AG09309 (cell line): ENCODE data around the gene KCNK3.

Experiments
- DNase-seq: peaks from one replicate; pipeline ENCODE4 v3.0.0-alpha.2; 2010; ENCODE audit warnings: low read depth
- H3K4me3 ChIP-seq: 2 replicates; pipeline ENCODE4 v1.5.1; 2011; ENCODE audit warnings: mild to moderate bottlenecking, low read depth, low read length, moderate library complexity; ENCODE audit not compliant: control insufficient read depth
- CTCF ChIP-seq: IDR thresholded peaks from 2 replicates; pipeline ENCODE4 v1.5.1; 2011; ENCODE audit warnings: mild to moderate bottlenecking, low read depth, low read length, inconsistent platforms; ENCODE audit not compliant: insufficient read depth, control insufficient read depth; ENCODE audit errors: missing control alignments

The KCNK3 gene

DNA sequence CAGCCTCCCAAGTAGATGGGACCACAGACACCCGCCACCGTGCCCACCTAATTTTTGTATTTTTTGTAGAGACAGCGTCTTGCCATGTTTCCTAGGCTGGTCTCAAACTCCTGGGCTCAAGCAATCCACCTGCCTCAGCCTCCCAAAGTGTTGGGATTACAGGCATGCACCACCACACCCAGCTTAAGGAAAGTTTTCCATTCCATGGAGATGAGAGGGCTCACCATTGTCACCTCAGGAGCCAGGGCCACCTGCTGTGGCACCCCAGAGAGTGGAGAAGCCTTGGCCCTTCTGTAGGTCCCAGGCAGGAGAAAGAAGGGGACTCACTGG lies 76.2 kb downstream of the KCNK3 start:
- H3K4me3 ChIP-seq, result no peak overlapping the region
- TF ChIP-seq CTCF, result no peak
- no peak for DNase-seq

DNA sequence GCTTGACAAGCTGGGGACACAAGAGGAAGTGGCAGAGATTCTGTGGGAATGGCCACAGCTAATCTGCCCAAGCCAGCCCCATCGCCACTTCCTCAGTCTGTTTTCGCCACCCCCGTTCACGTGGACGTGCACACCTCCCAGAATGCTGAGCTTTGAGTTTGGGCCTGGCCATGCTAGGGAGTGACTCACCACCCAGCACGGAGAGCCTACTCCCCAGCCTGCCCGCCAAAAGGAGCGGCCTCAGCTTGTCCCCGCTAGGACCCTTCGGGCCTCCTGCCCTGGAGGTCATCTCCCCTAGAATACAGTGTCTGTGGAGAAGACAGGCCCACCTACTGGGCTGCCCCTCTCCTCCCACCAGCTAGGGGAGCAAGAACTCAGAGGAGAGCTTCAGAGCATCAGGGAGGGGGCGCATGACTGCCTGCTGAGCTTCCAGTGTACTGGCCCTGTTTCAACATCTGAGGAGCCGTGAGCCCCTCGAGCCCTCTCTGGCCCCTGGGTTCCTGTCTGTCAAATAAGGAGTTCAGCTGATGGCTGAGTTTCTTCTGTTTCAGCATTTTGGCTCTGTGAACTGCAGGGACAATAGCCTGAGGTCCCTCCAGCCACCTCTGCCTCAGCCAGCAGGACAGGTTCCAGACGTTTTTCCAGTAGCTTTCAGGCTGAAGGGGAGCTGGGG lies 76.7 kb downstream of the KCNK3 start:
- TF ChIP-seq CTCF, result no peak
- H3K4me3 ChIP-seq, result no peak overlapping the region
- no peak for DNase-seq

GRCh38 chr2:26770986-26771586 lies 78.6 kb downstream of the KCNK3 start:
- DNase-seq, result peak; percentile 68
- no peak overlapping the region for H3K4me3 ChIP-seq
- TF ChIP-seq CTCF, result peak; percentile 32

DNA sequence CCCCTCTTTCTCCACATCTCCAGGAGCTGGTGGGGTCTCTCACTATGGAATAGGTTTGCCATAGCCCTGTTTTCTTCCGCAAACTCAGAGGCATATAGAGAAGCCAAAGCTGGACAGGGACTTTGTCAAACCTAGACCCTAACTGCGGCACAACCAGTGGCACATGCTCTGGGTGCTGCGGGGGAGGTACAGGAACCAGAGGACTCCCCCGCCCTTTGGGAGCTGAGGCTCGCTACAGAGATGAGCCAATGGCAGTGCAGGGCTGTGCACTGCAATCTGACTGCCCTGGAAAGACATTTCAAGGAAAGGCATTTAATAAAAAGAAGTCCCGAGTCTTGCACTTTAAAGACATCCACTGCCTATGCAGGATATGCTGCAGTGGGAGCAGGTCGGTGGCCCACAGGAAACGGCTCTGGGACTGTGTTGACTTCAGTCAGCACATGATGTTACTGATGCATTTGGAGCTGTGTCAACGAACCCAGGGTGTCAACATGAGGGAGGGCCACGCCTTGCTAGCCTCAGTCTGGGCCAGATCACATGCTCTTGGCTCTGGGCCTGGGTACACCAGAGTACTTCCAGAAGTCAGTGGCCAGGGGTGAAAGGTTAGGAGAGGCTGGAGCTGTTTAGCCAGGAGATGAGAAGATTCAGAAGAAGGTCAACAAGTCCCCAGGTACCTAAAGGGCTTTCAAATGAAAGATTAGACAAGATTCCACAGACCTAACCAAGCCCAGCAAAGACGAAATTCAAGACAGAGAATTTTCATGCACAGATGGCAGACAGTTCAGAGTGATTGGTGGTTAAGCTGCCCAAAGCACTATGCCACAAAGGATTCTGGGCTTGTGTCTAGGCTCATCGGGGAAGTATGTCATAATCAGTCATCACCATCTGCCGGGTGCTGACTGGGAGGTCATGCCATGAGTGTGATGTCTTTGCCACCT lies 79.8 kb downstream of the KCNK3 start:
- no peak overlapping the region for H3K4me3 ChIP-seq
- TF ChIP-seq CTCF, result no peak
- DNase-seq, result no peak

- TF ChIP-seq CTCF, result no peak
- H3K4me3 ChIP-seq, result no peak overlapping the region
- no peak for DNase-seq
These were observed 83.8 kb downstream of the KCNK3 start for GRCh38 chr2:26776195-26776800.

GRCh38 chr2:26778098-26778497 lies 85.6 kb downstream of the KCNK3 start:
- no peak for TF ChIP-seq CTCF
- DNase-seq, result no peak
- no peak overlapping the region for H3K4me3 ChIP-seq
